Epithelial cell of esophagus (primary cell): Measurements from ENCODE around the gene AGER.
"Not testable (repeated sequence)": the region's sequence is repeated elsewhere in the genome, so short reads cannot be mapped to it uniquely, and the experiment has no call there.

Experiments
- DNase-seq: peaks from one replicate; pipeline ENCODE4 v3.0.0; 2010; ENCODE audit warnings: low read depth
- H3K4me3 ChIP-seq: 2 replicates; pipeline ENCODE4 v1.5.1; 2011; ENCODE audit warnings: mild to moderate bottlenecking, low read length, control low read depth
- CTCF ChIP-seq: IDR thresholded peaks from 2 replicates; pipeline ENCODE4 v1.5.1; 2011; ENCODE audit warnings: low read depth, mild to moderate bottlenecking, low read length, control low read depth, inconsistent platforms; ENCODE audit not compliant: insufficient read depth; ENCODE audit errors: missing control alignments

Gene AGER

GRCh38 chr6:32218167-32218566 lies 34.1 kb upstream of the AGER start:
- no peak for DNase-seq
- H3K4me3 ChIP-seq, result no peak overlapping the region
- TF ChIP-seq CTCF, result no peak

GRCh38 chr6:32216998-32217397 lies 32.9 kb upstream of the AGER start:
- no peak overlapping the region for H3K4me3 ChIP-seq
- no peak for TF ChIP-seq CTCF
- DNase-seq, result no peak

DNA sequence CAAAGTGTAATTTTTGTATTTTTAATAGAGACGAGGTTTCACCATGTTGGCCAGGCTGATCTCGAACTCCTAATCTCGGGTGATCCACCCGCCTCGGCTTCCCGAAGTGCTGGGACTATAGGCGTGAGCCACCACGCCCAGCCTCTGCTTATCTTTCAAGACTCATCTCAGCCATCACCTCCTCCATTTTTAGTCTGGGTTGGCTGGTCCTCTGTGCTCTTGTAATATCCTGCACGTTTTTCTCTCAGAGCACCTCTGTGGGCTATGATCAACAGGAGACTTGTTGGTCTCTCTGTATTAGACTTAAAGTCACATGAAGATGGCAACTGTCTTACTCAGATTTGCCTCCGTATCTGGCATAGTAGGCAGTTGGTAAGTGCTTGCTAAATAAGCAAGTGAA lies 32.2 kb upstream of the AGER start:
- no peak overlapping the region for H3K4me3 ChIP-seq
- no peak for TF ChIP-seq CTCF
- no peak for DNase-seq

GRCh38 chr6:32215617-32216016 lies 31.6 kb upstream of the AGER start:
- no peak for TF ChIP-seq CTCF

GRCh38 chr6:32214126-32214525 lies 30.1 kb upstream of the AGER start:
- TF ChIP-seq CTCF, result no peak
- no peak overlapping the region for H3K4me3 ChIP-seq
- DNase-seq, result no peak

More at GRCh38 chr6:32215617-32216016, 31.6 kb upstream of the AGER start:
- DNase-seq, result no peak
- H3K4me3 ChIP-seq, result no peak overlapping the region

DNA sequence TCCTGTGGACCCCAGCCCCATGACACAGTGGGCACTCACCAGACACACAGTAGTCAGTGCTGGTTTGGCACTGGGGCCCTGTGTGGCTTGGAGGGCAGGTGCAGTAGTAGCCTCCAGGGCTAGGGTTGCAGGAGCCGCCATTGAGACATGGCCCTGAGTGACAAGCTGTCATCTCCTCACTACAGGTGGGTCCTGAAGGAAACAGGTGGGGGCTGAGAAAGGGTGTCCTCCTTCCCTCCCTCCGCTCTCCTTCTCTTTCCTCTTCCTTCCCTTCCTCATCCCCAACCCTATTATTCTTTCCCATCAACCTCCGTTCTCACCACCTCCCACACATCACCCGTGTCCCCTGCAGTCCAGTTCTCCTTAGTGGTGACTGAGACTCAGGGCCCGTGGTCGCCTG lies 29.6 kb upstream of the AGER start:
- no peak for DNase-seq
- no peak overlapping the region for H3K4me3 ChIP-seq
- no peak for TF ChIP-seq CTCF

DNA sequence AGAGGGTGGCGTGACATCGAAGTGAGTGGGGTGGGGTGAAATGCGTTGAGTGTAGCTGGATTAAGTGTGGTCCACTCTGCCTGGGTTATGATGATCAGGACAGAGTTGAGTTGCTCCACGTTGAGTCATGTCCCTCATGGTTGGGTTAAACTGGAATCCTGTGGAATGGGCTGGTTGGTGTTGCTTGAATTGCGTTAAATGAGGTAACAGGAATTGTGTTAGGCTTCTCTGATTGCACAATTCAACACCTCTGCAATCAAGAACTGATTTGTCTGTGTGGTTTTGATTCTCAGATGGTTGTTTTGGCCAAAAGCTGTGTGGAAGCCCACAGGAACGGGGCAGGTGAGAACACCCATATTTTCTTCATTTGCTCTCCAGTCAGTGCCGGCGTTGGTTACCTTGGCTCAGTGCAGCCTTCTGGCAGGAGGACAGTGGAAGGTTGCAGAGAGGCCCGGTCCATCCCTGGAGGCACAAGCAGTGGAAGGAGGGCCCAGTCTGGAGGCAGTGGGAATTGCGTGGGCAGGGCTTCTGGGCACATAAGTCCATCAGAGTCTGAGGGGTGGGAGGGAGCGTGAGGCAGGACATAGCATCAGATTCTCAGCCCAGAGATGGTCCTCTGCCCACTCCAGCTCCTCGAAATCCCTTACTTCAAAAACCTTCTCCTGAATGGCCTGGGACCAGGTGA lies 28.2 kb upstream of the AGER start:
- peak; percentile 41 for DNase-seq
- no peak for TF ChIP-seq CTCF
- no peak overlapping the region for H3K4me3 ChIP-seq

DNA sequence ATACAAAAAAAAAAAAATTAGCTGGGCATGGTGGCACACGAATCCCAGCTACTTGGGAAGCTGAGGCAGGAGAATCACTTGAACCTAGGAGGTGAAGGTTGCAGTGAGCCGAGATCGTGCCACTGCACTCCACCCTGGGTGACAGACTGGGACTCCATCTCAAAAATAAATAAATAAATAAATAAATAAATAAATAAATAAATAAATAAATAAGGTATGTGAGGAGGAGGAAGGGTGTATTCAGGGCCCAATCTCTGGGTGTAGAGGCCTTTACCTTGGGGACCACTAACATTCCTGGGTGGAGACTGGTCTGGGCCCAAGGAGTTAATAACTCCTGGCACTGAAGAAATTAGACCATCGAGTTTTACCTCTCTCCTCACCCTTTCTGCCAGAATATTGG lies 27.4 kb upstream of the AGER start:
- not testable (repeated sequence) for DNase-seq, H3K4me3 ChIP-seq
